Fibroblast of skin of back (primary cell): Measurements from ENCODE around the gene HCCS. TPM values are rescaled to one million over a fixed set of nuclear protein-coding genes. Genes with fewer than 3 reads are reported as not detected.
"Not testable (repeated sequence)": the region's sequence is repeated elsewhere in the genome, so short reads cannot be mapped to it uniquely, and the experiment has no call there.

Source experiments
- DNase-seq: peaks from one replicate; pipeline ENCODE4 v3.0.0-alpha.2; 2013
- polyA plus RNA-seq, 2 experiments: library from polyadenylated mRNA; unstranded; fragments of 120-200 nt; gene quantifications; one replicate each; pipeline ENCODE4 v1.2.1, GENCODE V29; 2013; ENCODE audit not compliant: insufficient read length in 2 of 2

The HCCS gene
- polyA plus RNA-seq (2013, experiment 1 of 2; ENCODE audit: insufficient read length): 31.3 TPM
- 24.0 TPM for polyA plus RNA-seq (2013, experiment 2 of 2; ENCODE audit: insufficient read length)

DNA sequence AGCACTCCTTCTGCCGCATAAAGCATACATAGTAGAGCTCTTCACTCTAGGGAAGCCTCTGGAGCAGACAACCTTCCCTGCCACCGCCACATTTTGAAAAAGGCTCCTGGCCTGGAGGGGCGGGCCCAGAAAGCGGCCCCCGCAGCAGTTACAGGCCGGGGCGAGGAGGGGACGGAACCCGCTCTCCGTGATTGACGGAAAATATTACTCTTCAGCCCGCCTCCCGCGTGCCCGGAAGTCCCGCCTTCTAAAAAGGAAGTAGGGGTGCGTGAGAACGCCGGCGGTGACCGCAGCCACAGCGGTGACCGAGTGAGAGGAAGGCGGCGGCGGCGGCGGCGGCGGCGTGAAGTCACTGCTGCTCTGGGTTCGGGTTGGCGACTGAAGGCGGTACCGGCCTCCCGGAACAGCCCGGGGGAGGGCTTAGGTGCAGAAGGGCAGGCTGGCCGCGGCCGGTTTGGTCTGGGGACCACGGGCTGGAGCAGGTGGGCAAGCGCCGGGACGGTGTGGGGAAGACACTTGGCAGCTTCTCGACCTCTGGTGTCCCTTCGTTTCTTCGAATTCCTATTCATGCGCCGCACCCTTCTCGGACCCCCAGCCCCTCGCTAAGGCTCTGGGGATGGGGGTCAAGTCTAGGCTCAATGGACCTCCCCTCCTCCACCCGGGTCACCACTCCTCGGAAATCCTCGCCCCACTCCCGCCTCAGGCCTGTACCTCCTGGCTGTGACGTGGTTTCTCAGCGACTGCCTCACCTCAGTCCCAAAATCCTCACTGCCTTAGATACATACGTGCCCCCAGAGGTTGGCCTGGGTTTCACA lies at the start of gene HCCS:
Gene HCCS (plus strand): TSS at position 296 of the 815 bp plus-strand sequence. CDS start 729 bp downstream, outside the sequence.
- DNase-seq: peak; percentile 87

DNA sequence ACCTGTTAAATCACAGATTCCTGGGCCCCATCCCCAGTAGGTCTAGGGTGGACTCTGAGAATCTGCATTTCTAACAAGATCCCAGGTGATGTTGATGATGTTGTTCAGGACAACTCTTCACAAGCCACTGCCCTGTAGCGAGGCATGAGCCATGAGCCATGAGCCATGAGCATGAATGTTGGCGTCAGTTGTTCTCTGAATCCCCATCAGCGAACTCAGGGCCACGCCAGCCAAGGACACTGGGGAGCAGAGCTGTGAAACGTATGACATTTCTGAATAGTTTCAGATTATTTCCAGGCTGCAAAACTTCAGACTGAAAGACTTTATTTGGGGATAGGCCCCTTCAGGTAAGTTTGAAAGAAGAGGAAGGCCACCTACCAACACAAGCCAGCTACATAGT lies 46.9 kb upstream of the HCCS start:
- DNase-seq: no peak

DNA sequence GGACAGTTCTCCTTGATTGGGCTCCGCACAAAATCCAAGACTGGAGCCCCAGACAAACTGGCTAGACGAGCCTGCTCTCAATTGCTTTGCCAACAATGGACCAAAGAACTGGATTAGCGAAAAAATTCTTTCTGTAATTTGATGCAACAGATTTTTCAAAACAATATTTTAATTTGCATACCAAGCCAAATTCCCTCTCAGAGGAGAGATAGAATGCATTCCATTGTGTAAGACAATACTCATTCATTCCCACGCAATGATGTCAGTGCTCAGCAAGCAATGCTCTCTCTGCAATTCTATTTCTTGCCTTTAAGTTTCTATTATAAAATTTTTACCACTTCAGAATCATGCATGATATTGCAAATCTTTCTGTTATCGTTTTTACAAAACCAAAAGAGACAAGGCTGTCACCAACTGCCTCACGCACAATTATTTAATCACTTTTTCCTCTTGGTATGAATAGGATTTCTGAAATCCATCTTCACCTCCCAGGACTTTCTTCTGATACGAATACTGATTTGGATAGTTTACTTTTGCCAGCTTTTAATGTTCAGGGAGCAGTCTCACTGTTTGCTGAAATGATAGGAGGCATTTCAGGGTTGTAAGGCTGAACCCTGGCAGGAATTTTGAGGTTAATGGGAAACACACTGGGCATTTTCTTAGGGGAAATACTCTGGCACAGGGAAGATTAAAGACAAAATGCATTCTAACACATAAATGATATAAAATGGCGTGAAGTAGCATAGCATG lies 46.1 kb upstream of the HCCS start:
- peak; percentile 87 for DNase-seq

DNA sequence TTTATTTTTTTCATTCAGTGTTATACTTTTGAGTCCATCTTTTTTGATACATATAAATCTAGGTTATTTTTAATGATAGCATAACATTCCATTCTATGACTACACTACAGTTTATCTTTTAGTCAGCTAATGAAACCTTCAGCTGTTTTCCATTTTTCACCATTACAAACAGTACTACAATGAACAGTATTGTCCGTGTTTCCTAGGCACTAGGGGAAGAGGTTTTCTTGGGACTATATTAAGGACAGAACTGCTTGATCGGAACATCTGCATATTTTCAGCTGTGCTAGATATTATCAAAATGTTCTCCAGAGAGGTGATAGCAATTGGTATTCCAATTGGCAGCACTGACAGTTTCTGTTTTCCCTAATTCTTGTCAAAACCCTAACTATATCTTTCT lies 44.3 kb upstream of the HCCS start:
- DNase-seq: peak; percentile 17

GRCh38 chrX:11073381-11073780 lies 37.8 kb upstream of the HCCS start:
- no peak for DNase-seq

DNA sequence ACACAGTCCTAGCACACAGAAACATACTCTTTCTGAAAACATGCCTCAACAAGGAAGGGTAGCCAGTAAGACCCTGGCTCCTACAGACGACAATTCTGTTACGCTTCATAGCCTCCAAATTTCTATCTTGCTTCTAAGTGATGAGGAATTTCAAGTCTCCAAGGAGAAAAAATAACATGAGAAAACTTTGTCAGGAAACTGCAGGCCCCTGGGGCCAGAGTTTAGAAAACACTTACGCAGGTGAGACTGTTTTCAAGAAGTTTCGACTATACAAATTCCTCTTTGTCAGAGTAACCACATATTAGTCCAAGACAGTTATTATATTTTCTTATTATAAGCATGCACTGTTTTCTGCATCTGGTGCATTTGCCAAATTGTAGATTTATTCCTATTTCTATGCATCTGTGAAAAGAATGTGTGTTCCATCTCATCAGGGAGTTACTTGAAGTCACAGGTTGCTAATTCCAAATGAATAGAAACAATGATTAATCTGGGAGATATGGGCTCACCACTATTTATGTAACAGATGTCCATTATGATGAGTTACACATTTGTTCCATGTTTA lies 30.3 kb upstream of the HCCS start:
- no peak for DNase-seq

- DNase-seq: no peak
Measured at GRCh38 chrX:11081511-11081910, 29.6 kb upstream of the HCCS start.

DNA sequence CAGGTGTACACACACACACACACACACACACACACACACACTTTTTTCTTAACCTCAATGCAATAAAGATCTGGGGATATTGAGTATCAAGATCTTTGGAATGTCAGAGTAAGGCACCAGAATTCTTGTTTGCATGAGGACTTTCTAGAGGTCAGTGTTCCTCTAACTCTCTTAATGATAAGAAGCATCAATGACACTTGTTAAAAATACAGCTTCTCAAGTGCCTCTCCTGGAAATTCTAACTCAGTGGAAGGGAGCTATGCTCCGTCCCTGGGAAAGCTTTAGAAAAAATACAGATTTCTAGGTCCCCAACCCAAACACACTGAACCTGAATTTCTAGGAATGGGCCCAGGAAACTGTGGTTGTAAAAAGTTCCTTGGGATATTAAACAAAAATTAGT lies 25.8 kb upstream of the HCCS start:
- no peak for DNase-seq

DNA sequence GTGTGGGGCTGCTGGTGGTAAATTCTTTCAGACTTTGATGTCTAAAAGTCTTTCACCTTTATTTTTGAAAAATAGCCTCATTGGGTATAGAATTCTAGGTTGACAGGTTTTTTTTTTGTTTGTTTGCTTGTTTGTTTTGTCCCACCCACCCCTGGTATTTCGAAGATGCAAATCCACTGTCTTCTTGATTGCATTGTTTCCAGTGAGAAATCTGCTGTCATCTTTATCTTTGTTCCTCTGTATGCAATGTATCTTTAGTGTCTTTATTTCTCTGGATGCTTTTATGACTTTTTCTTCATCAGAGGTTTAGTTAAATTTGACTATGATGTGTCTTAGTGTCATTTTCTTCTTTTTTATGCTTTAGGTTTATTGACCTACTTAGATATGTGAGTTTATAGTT lies 21.3 kb upstream of the HCCS start:
- no peak for DNase-seq

GRCh38 chrX:11097933-11098332 lies 13.2 kb upstream of the HCCS start:
- no peak for DNase-seq

- DNase-seq: no peak
Measured at GRCh38 chrX:11099465-11099864, 11.7 kb upstream of the HCCS start.

DNA sequence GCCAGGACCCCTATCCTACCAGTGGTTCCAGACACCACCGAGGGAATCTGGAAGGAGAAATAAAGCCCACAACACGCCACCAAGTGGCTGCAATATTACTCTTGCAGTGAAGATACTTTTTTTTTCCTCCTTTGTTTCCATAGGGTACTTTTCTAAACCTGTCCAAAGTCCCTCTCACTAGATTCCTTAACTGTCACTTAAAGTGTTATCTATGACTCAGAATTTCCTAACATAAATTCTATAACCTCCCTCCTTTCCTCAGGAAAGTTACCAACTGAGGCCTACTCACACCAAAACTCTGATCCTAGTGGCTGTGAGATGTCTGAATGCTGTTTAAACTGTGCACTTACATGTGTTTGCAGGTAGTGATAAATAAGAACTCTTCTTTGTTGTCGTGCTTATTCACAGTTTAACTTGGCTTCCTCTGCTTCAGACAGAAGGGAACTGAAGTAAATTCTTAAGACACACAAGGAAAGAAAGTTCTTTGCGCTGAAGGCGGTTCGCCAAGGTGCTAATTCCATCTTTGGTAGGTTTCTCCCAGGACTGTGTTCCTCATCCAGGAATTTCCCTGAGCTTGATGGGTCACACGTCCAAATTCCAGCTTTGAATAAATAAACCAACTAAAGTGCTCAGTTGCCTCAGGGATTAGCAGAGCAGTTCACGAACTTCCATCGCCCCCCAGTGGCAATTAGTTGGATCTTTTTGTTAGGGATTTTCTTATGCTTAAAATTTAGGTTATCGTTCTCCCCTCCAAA lies 10.7 kb upstream of the HCCS start:
- DNase-seq: peak; percentile 77

DNA sequence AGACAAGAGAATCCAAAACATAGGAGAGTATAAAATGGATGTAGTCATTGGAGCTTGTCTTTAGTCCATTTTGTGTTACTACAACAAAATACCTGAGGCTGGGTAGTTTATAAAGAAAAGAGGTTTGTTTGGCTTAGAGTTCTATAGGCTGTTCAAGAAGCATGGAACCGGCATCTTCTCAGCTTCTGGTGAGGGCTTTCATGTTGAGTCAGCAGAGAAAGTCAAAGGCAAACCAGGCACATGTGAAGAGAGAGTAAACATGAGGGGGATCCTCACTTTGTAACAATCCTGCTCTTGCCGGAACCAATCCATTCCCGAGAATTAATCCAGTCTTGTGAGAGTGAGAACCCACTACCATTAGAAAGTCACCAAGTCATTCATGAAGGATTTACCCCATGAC lies 8.1 kb upstream of the HCCS start:
- no peak for DNase-seq

GRCh38 chrX:11103751-11104150 lies 7.4 kb upstream of the HCCS start:
- no peak for DNase-seq

- DNase-seq: peak; percentile 56
Measured at GRCh38 chrX:11105080-11105479, 6.1 kb upstream of the HCCS start.

DNA sequence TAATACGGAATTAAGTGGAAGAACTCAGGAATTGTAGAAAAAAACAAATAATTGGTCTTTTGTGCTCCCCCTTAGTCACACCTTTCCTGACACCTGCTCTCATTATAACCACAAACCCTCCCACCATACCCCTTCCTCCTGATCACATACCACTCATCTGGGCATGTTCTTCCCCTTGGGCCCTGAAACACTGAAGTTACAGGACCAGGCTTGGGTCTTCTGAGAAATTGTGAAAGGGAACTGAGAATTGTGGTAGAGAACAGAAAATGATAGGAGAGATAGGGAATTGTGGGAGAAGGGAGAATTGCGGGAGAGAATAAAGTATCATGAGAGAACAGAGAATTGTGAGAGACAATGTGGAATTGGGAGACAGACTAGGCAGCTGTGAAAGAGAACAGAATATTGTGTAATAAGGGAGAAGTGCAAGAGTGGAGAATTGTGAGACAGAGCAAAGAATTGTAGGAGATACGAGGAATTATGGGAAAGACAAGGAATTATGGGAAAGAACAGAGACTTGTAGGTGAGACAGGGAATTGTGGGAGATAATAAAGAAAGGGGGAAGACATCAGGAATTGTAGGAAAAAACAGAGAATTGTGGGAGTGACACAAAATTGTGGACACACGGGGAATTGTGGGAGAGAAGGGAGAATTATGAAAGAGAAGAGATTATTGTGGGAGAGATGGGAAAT lies 2.7 kb upstream of the HCCS start:
- DNase-seq: no peak

DNA sequence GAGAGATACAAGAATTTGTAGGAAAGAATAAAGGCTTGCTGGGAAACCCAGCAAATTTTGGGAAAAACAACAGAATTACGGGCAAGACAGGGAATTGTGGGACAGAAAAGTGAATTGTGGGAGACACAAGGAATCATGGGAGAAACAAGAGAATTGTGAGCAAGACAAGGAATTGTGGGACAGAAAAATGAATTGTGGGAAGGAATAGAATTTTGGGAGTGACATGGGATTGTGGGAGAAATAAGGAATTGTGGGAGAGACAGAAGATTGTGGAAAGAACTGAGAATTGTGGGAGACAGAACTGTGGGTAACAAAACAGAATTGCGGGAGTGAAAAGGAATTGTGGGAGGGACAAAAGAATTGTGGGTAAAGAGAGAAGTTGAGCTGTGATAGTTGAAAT lies 1.2 kb upstream of the HCCS start:
- DNase-seq: no peak

DNA sequence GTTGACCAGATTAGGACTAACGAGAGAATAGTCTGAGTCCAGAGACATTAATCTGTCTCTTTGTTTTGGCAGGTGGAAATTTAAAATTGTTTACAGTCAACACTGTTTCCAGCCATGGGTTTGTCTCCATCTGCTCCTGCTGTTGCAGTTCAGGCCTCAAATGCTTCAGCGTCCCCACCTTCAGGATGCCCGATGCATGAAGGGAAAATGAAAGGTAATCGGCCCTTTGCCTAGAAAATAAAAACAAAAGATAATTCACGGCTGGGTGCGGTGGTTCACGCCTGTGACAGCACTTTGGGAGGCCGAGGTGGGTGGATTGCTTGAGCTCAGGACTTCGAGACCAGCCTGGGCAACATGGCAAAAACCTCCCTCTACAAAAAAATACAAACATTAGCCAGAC lies 815 bp downstream of the HCCS start:
- no peak for DNase-seq

GRCh38 chrX:11113731-11114130 lies 2.6 kb downstream of the HCCS start:
- no peak for DNase-seq

DNA sequence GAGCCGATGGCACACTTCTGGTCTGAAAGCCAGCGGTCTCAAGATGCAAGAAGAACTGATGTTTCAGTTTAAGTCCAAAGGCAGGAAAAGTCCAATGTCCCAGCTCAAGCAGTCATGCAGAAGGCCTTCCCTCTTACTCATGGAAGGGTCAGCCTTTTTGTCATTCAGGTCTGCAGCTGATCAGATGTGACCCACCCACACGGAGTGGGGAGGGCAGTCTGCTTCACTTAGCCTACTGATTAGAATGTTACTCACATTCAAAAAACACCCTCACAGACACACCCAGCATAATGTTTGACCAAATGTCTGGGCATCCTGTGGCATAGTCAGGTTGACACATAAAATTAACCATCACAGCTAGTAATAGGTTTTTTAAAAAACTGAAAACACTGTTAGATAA lies 6.6 kb downstream of the HCCS start:
- no peak for DNase-seq

GRCh38 chrX:11119313-11119943 lies 8.3 kb downstream of the HCCS start:
- DNase-seq: no peak

- not testable (repeated sequence) for DNase-seq
Measured at GRCh38 chrX:11123087-11123486, 12.0 kb downstream of the HCCS start.
